H9 (cell line): ENCODE data around the gene STARD10. TPM values are rescaled to one million over a fixed set of nuclear protein-coding genes. Genes with fewer than 3 reads are reported as not detected.

Experiments used
- DNase-seq: peaks from one replicate; pipeline ENCODE4 v3.0.0-alpha.2; 2017
- H2AFZ ChIP-seq: one replicate; pipeline ENCODE4 v1.6.1; 2013; ENCODE audit warnings: mild to moderate bottlenecking, low read length, control low read depth, moderate library complexity
- H2AK5ac ChIP-seq: 2 replicates; pipeline ENCODE4 v1.6.1; 2013; ENCODE audit warnings: low read length, control low read depth, mixed read lengths; ENCODE audit not compliant: insufficient read length
- H2BK120ac ChIP-seq: one replicate; pipeline ENCODE4 v1.6.1; 2013; ENCODE audit warnings: low read depth, mild to moderate bottlenecking, low read length, control low read depth, inconsistent platforms; ENCODE audit not compliant: poor library complexity, severe bottlenecking
- H2BK12ac ChIP-seq: 2 replicates; pipeline ENCODE4 v1.6.1; 2013; ENCODE audit warnings: low read length, control low read depth, mixed read lengths, low read depth; ENCODE audit not compliant: insufficient read length
- H2BK15ac ChIP-seq: 2 replicates; pipeline ENCODE4 v1.6.1; 2013; ENCODE audit warnings: low read depth, low read length, control low read depth
- H2BK20ac ChIP-seq: one replicate; pipeline ENCODE4 v1.6.1; 2013; ENCODE audit warnings: low read depth, mild to moderate bottlenecking, low read length, control low read depth, inconsistent platforms; ENCODE audit not compliant: poor library complexity, severe bottlenecking
- H2BK5ac ChIP-seq: 2 replicates; pipeline ENCODE4 v1.6.1; 2013; ENCODE audit warnings: low read length, control low read depth, mixed read lengths; ENCODE audit not compliant: insufficient read length
- H3K14ac ChIP-seq: 2 replicates; pipeline ENCODE4 v1.6.1; 2013; ENCODE audit warnings: low read length, control low read depth; ENCODE audit not compliant: insufficient read depth
- H3K18ac ChIP-seq: 2 replicates; pipeline ENCODE4 v1.6.1; 2013; ENCODE audit warnings: low read depth, mild to moderate bottlenecking, mixed read lengths, low read length, control low read depth; ENCODE audit not compliant: insufficient read length
- H3K23ac ChIP-seq: 2 replicates; pipeline ENCODE4 v1.6.1; 2013; ENCODE audit warnings: low read length, control low read depth, mixed read lengths, low read depth; ENCODE audit not compliant: insufficient read length
- H3K23me2 ChIP-seq: 2 replicates; pipeline ENCODE4 v1.6.1; 2013; ENCODE audit warnings: low read depth, mild to moderate bottlenecking, mixed read lengths, low read length, control low read depth; ENCODE audit not compliant: insufficient read length, poor library complexity, severe bottlenecking
- H3K27ac ChIP-seq: 2 replicates; pipeline ENCODE4 v1.5.1; 2013; ENCODE audit warnings: low read length, control low read depth, mixed read lengths, low read depth; ENCODE audit not compliant: insufficient read length
- H3K27me3 ChIP-seq: 2 replicates; pipeline ENCODE4 v1.6.1; 2013; ENCODE audit warnings: low read length, control low read depth, inconsistent platforms; ENCODE audit not compliant: insufficient read depth
- H3K4ac ChIP-seq: 2 replicates; pipeline ENCODE4 v1.6.1; 2013; ENCODE audit warnings: low read depth, mild to moderate bottlenecking, control low read depth, inconsistent platforms, low read length, moderate library complexity
- H3K4me1 ChIP-seq: 2 replicates; pipeline ENCODE4 v1.6.1; 2013; ENCODE audit warnings: low read length, control low read depth, inconsistent platforms; ENCODE audit not compliant: insufficient read depth
- H3K4me2 ChIP-seq: 2 replicates; pipeline ENCODE4 v1.6.1; 2013; ENCODE audit warnings: low read length, control low read depth, mixed read lengths; ENCODE audit not compliant: insufficient read length, insufficient read depth
- H3K56ac ChIP-seq: 2 replicates; pipeline ENCODE4 v1.6.1; 2013; ENCODE audit warnings: low read depth, mild to moderate bottlenecking, mixed read lengths, low read length, control low read depth; ENCODE audit not compliant: insufficient read length
- H3K79me1 ChIP-seq: 2 replicates; pipeline ENCODE4 v1.6.1; 2013; ENCODE audit warnings: low read depth, mild to moderate bottlenecking, moderate library complexity, low read length, control low read depth, inconsistent platforms; ENCODE audit not compliant: insufficient read depth, poor library complexity, severe bottlenecking
- H3K79me2 ChIP-seq: 2 replicates; pipeline ENCODE4 v1.6.1; 2013; ENCODE audit warnings: low read length, control low read depth, inconsistent platforms; ENCODE audit not compliant: insufficient read depth
- H3K9ac ChIP-seq: 2 replicates; pipeline ENCODE4 v1.6.1; 2013; ENCODE audit warnings: low read length, control low read depth, mixed read lengths; ENCODE audit not compliant: insufficient read length; ENCODE audit errors: extremely low read depth
- H3K9me3 ChIP-seq: one replicate; pipeline ENCODE4 v1.6.1; 2013; ENCODE audit warnings: low read depth, low read length, inconsistent platforms; ENCODE audit not compliant: control insufficient read depth
- H3T11ph ChIP-seq: one replicate; pipeline ENCODE4 v1.6.1; 2013; ENCODE audit warnings: mild to moderate bottlenecking, low read length, control low read depth, inconsistent platforms
- H4K20me1 ChIP-seq: one replicate; pipeline ENCODE4 v1.6.1; 2013; ENCODE audit not compliant: control insufficient read depth, insufficient read length, insufficient read depth
- H4K5ac ChIP-seq: 2 replicates; pipeline ENCODE4 v1.6.1; 2013; ENCODE audit warnings: low read depth, mild to moderate bottlenecking, mixed read lengths, low read length, control low read depth; ENCODE audit not compliant: insufficient read length
- H4K8ac ChIP-seq: replicated peaks from 2 replicates; pipeline ENCODE4 v1.6.1; 2013; ENCODE audit warnings: low read length, control low read depth, mixed read lengths, low read depth; ENCODE audit not compliant: insufficient read length
- H4K91ac ChIP-seq: 2 replicates; pipeline ENCODE4 v1.6.1; 2013; ENCODE audit warnings: low read depth, mild to moderate bottlenecking, moderate library complexity, mixed read lengths, low read length, control low read depth; ENCODE audit not compliant: insufficient read length
- H3K27ac Mint-ChIP-seq, 3 experiments: 2 replicates in 2 of 3; 3 replicates in 1 of 3; pipeline ENCODE4 v1.8.0; 2020 to 2021; ENCODE audit warnings: mixed read lengths in 3 of 3, mild to moderate bottlenecking in 1 of 3, moderate library complexity in 1 of 3
- H3K27me3 Mint-ChIP-seq: 2 replicates; pipeline ENCODE4 v1.8.0; 2021; ENCODE audit warnings: low read depth, mild to moderate bottlenecking, moderate library complexity, mixed read lengths
- H3K36me3 Mint-ChIP-seq, 3 experiments: 2 replicates in 2 of 3; 3 replicates in 1 of 3; pipeline ENCODE4 v1.8.0; 2020 to 2021; ENCODE audit warnings: low read depth in 3 of 3, mixed read lengths in 3 of 3; ENCODE audit not compliant: insufficient read depth in 1 of 3
- H3K4me1 Mint-ChIP-seq, 2 experiments: 2 replicates each; pipeline ENCODE4 v1.8.0; 2020; ENCODE audit warnings: mixed read lengths in 2 of 2
- H3K4me3 Mint-ChIP-seq, 2 experiments: 2 replicates in 1 of 2; 3 replicates in 1 of 2; pipeline ENCODE4 v1.8.0; 2020 to 2021; ENCODE audit warnings: mild to moderate bottlenecking in 2 of 2, mixed read lengths in 2 of 2, moderate library complexity in 1 of 2
- H3K9me3 Mint-ChIP-seq, 2 experiments: 2 replicates in 1 of 2; 3 replicates in 1 of 2; pipeline ENCODE4 v1.8.0; 2020; ENCODE audit warnings: mild to moderate bottlenecking in 2 of 2, mixed read lengths in 2 of 2, moderate library complexity in 1 of 2
- CTCF ChIP-seq: fragments of 200-600 bp; sonication (generic); conservative IDR thresholded peaks from 3 replicates; pipeline ENCODE4 v1.8.0; 2021; ENCODE audit warnings: antibody characterized with exemption, mild to moderate bottlenecking
- WGBS: extraction: QIAGEN DNeasy Blood & Tissue Kit; methylation state at CpG from one replicate; pipeline ENCODE4 v1.1.7; 2013; ENCODE audit warnings: missing lambda C conversion rate, low lambda C conversion rate, mixed read lengths; ENCODE audit not compliant: insufficient read length; ENCODE audit errors: extremely low coverage; 5-methylcytosine and 5-hydroxymethylcytosine counted together
- total RNA-seq: library from RNA; stranded (reverse); gene quantifications from 2 replicates; pipeline ENCODE4 v1.2.1, GENCODE V29; 2021

Gene STARD10
- total RNA-seq, 1 experiment from 2014 or later: 24.4 TPM

- Histone ChIP-seq H3K27ac (no peak overlapping the region), H3K79me1 (no peaks in the 10 kb centered on the region), H2BK12ac (no peak overlapping the region), H2BK120ac (no peak overlapping the region), H3K56ac (no peak overlapping the region), H2BK5ac (no peak overlapping the region), H3K23ac (no peak overlapping the region), H3K23me2 (no peaks in the 10 kb centered on the region), H4K91ac (no peak overlapping the region), H3K14ac (no peak overlapping the region), H3K79me2 (no peaks in the 10 kb centered on the region), H3K9me3 (no peaks in the 10 kb centered on the region), H4K8ac (no peak overlapping the region), H3K9ac (no peak overlapping the region), H2AK5ac (no peak overlapping the region), H3K27me3 (no peaks in the 10 kb centered on the region), H4K5ac (no peak overlapping the region), H4K20me1 (no peaks in the 10 kb centered on the region), H3K4me2 (no peak overlapping the region), H3K18ac (no peak overlapping the region), H2AFZ (no peak overlapping the region), H2BK15ac (no peak overlapping the region), H2BK20ac (no peak overlapping the region), H3T11ph (no peak overlapping the region), H3K4ac (no peak overlapping the region), H3K4me1 (no peaks in the 10 kb centered on the region)
- TF ChIP-seq CTCF: no peak
- Mint-ChIP-seq H3K4me3 (no peak overlapping the region), H3K27ac (peak overlapping the region in 1 of 3 experiments; percentile 22; a peak in 1 of 7 replicates), H3K9me3 (no peaks in the 10 kb centered on the region), H3K4me1 (no peaks in the 10 kb centered on the region), H3K36me3 (peaks cover 0 to 5% (median 0%) of the 10 kb centered on the region in 3 experiments; a peak in 1 of 7 replicates), H3K27me3 (no peaks in the 10 kb centered on the region)
- no CpG with 5 or more reads among the region's 5 CpGs for WGBS
- no peak for DNase-seq
These were observed 48.3 kb upstream of the STARD10 start for GRCh38 chr11:72842126-72842525.
